ENCODE measurements around the gene PDE7B.
"Not testable (repeated sequence)": the region's sequence is repeated elsewhere in the genome, so short reads cannot be mapped to it uniquely, and the experiment has no call there.

PDE7B gene

GRCh38 chr6:136117081-136117480, 265.6 kb downstream of the PDE7B start:
- no peak for DNase-seq

- no peak for DNase-seq
Measured at GRCh38 chr6:136118787-136119186, 267.3 kb downstream of the PDE7B start.

DNA sequence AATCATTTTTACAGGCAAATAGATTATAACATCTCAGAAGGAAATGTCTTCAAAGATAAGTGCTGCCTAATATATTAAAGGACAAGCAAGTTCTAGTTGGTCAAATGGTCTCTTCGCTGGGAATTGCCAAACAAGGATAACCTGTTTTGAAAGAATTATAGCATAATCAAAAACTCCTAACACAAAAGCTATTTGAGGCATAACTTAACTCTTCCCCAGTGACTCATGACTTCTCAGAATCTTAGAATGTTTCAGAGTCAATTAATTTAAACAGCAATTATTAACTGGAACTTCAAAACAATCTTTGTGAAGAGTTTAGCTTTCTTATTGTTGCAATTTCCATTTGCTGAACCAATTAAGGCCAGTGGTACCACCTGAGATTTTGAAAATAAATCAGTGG, 272.0 kb downstream of the PDE7B start:
- DNase-seq: no peak

DNA sequence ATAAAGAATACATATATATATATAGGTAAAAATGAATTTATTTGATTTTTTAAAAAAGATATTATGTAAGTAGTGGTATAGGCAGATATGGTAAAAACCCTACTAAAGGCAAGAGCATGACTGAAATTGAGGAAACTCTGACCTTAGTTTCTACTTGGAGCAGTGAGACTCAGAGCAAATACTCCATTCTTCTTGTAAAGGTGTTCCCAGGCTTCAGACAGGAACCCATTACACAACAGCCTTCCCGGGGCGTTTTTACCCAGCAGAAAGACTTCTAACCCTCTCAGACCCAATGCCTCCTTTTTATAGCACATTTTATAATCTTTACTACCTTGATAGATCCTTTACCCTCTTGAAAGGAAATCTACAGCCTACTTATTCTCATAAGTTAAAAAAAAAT, 274.1 kb downstream of the PDE7B start:
- DNase-seq: no peak

- no peak for DNase-seq
Measured at GRCh38 chr6:136127873-136128272, 276.4 kb downstream of the PDE7B start.

GRCh38 chr6:136129365-136129764, 277.9 kb downstream of the PDE7B start:
- no peak for DNase-seq

- no peak for DNase-seq
Measured at GRCh38 chr6:136134268-136134667, 282.8 kb downstream of the PDE7B start.

DNA sequence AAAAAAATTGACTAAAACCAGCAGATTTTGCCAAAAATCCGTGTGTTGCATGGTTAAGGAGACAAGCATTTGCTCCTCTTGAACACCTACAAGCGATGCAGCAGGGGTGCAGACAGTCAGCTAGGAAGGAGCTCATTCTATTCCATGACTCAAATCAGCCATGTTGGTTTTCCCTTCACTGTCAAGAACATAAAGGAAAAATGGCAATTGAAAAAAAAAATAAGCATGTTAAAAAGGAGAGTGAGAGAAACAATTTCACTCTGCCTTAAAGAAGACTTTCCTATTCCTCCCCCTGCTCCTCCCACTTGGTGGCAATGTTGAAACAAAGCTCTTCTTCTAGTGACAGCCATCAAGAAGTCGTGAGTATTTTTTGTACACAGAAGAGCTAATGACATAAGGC, 283.2 kb downstream of the PDE7B start:
- DNase-seq: no peak

DNA sequence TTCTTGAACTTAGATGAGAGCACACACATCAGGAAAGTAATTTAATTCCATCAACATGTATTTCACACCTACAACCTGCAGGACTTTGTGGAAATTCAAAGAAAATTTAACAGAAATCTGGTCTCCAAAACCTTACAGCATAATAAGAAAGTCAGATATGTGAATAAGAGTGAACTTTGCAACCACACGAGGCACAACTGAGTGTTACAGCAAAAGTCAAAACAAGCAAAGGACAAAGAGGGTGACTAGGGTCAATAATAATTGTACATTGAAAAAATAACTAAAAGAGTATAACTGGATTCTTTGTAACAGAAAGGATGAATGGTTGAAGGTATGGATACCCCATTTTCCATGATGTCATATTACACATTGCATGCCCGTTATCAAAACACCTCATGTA, 284.8 kb downstream of the PDE7B start:
- DNase-seq: no peak

DNA sequence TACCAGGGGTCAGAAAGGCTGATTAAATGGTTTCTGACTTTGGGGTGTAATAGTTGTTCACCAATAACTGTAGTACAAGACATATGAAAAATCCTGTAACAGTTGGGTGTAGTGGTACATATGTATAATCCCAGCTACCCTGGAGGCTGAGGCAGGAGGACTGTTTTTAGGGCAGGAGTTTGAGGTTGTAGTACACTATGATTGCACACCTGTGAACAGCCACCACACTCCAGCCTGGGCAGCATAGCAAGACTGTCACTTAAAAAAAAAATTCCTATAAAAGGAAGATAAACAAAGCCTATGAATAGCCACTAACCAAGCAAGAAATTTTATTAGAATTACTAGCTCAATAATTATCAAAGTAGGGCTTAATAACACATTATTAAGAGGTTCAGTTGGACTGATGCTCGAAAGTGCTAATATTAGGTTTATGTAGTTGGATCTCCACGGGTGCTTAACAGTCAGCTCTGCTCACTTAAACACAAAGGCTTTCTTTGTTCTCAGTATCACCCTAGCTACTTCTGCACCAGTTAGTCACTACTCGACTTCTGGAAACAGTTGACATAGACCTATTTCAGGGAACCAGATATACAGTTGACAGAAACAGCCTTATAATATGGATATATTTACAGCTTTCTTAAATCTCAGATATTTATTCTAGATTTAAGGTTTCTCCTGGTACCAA, 285.6 kb downstream of the PDE7B start:
- DNase-seq: no peak

- DNase-seq: no peak
Measured at GRCh38 chr6:136137739-136138402, 286.4 kb downstream of the PDE7B start.

GRCh38 chr6:136139111-136139510, 287.6 kb downstream of the PDE7B start:
- DNase-seq: not testable (repeated sequence)

- DNase-seq: no peak
Measured at GRCh38 chr6:136144251-136145023, 292.9 kb downstream of the PDE7B start.

GRCh38 chr6:136146130-136146529, 294.6 kb downstream of the PDE7B start:
- DNase-seq: no peak

DNA sequence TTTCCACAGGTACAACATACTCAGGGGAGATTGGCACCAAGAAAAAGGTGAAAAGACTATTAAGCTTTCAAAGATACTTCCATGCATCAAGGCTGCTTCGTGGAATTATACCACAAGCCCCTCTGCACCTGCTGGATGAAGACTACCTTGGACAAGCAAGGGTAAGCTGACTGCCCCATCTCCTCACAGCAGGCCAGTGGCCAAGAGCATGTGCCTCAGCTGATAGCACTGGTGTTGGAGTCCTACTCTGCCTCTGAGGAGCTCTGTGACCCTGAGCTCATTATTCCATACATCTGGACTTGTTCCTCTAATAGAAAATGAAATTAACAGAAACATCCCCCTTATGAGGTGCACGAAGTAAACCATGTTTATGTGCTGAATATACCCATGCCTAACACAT, 295.8 kb downstream of the PDE7B start:
- no peak for DNase-seq

DNA sequence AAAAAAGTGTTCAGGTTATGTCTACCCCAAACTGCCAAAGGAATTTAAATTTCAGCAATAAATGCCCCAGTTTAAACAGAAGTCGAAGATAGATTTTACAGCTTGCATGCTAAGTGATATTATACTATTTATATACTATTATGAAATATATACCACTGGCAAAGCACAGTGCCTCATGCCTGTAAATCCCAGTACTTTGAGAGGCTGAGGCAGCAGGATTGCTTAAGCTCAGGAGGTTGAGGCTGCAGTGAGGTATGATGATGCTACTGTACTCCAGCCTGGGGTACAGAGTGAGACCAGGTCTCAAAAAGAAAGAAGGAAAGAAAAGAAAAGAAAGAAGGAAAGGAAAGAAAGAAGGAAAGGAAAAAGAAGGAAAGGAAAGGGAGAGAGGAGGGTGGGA, 296.6 kb downstream of the PDE7B start:
- DNase-seq: no peak

GRCh38 chr6:136148523-136148922, 297.0 kb downstream of the PDE7B start:
- DNase-seq: no peak

DNA sequence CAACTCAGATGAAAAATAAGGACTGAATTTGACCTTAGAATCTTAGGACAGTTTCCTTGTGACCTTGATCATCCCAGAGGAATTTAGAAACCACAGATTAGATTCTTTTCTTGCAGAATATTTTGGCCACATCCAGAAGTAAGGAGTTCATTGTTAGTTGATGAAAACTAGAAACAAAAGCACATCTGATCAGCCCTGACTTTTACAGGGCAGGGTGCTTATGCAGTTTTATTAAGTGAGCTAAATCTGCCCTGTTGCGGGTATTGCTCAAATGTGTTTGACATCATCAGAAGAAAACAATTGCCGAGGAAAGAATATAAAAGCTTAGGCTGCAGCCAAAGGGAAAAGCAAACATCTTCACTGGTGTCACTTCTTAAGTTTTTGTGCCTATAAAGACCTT, 297.8 kb downstream of the PDE7B start:
- DNase-seq: no peak

DNA sequence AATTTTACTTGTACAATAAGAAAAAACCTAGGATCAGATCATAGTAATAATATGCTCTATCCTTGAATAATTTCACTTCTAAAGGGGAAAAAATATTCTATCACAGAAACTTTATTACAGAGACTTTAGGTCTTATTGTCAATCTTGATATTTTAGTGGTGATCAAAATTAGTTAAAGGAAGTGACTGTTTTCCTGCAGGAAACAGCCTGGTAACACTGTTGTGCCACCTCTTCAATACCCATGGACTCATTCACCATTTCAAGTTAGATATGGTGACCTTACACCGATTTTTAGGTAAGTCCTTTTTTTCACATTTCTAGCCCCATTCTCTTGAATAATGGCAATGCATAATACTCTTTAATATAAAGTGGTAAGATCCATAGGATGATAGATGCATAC, 299.5 kb downstream of the PDE7B start:
- DNase-seq: no peak

DNA sequence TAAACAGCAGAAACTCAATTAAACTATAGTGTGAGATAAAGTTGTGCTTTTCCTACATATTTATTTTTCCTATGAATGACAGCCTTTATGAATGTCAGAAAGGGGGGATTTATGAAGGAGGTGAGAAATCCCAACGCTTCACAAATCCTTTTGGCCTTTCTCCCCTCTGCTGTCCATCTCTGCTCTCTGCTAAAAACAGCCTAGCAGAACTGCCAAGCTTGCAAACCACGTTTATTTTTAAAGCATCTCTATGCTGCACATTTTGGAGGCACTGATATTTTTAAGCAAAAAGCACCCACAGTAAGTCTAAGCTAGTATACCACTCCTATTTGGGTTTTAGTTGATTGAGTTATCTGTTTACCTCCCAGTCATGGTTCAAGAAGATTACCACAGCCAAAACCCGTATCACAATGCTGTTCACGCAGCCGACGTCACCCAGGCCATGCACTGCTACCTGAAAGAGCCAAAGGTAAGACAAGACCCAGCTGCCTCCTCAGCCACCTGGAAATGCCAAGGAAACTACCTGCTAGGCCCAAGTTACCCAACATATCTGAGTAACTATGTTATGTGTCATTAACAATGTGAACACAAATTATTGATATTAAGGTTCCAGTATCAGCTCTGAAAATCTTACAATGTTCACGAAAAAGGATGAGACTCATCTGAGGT, 302.3 kb downstream of the PDE7B start:
- DNase-seq: no peak

- no peak for DNase-seq
Measured at GRCh38 chr6:136155191-136155590, 303.7 kb downstream of the PDE7B start.

GRCh38 chr6:136157743-136158142, 306.2 kb downstream of the PDE7B start:
- no peak for DNase-seq

GRCh38 chr6:136158387-136158821, 306.9 kb downstream of the PDE7B start:
- no peak for DNase-seq

Measured in effector CD8-positive, alpha-beta T cell (primary cell).